Fibroblast of mammary gland (primary cell): ENCODE measurements around the gene CPNE5.

Source experiments
- DNase-seq: peaks from one replicate; pipeline ENCODE4 v3.0.0-alpha.2; 2010; ENCODE audit warnings: low read depth
- H3K4me3 ChIP-seq: 2 replicates; pipeline ENCODE4 v1.5.1; 2011; ENCODE audit warnings: low read depth, mild to moderate bottlenecking, low read length, moderate library complexity; ENCODE audit not compliant: control insufficient read depth
- CTCF ChIP-seq: conservative IDR thresholded peaks from 2 replicates; pipeline ENCODE4 v1.5.1; 2011; ENCODE audit warnings: low read depth, low read length, inconsistent platforms; ENCODE audit not compliant: control insufficient read depth, insufficient read depth

Gene CPNE5

GRCh38 chr6:36843170-36843569 is 3.9 kb upstream of the CPNE5 start:
- DNase-seq: no peak
- no peak overlapping the region for H3K4me3 ChIP-seq
- TF ChIP-seq CTCF: no peak

GRCh38 chr6:36841756-36842155 is 2.5 kb upstream of the CPNE5 start:
- no peak for DNase-seq
- H3K4me3 ChIP-seq: no peak overlapping the region
- TF ChIP-seq CTCF: no peak

- DNase-seq: no peak
- TF ChIP-seq CTCF: no peak
- peak overlapping the region; percentile 25 for H3K4me3 ChIP-seq
Measured at GRCh38 chr6:36840432-36841403, 1.5 kb upstream of the CPNE5 start.

GRCh38 chr6:36839749-36840431 is 646 bp upstream of the CPNE5 start:
- no peak for DNase-seq
- peak overlapping the region; percentile 27 for H3K4me3 ChIP-seq

GRCh38 chr6:36837686-36838085 is 1.6 kb downstream of the CPNE5 start:
- no peak for DNase-seq
- TF ChIP-seq CTCF: no peak
- no peak overlapping the region for H3K4me3 ChIP-seq

More at GRCh38 chr6:36839749-36840431, 646 bp upstream of the CPNE5 start:
- no peak for TF ChIP-seq CTCF

GRCh38 chr6:36837022-36837339 is 2.3 kb downstream of the CPNE5 start:
- no peak overlapping the region for H3K4me3 ChIP-seq
- no peak for DNase-seq
- no peak for TF ChIP-seq CTCF
